RWPE1 (cell line): Measurements from ENCODE around the gene PLXNB2.

Source experiments
- CTCF ChIA-PET: fragments of 350-600 bp; sonication (Branson Sonifier 250); formaldehyde crosslinking; extraction: SDS; loops from one replicate; lab custom pipeline; 2021; lab: Yijun Ruan, JAX
- POLR2A ChIA-PET: fragments of 400-600 bp; formaldehyde crosslinking; extraction: SDS; loops from one replicate; lab custom pipeline; 2020; ENCODE audit warnings: antibody characterized with exemption; ENCODE audit not compliant: low non-redundant PET; lab: Yijun Ruan, JAX
- DNase-seq: peaks from one replicate; pipeline ENCODE4 v3.0.0; 2012; ENCODE audit warnings: low spot score
- H3K27ac ChIP-seq: fragments of 450-650 bp; 2 replicates; pipeline ENCODE4 v1.5.1; 2017
- TF ChIP-seq, protein P1 (sequence below): fragments of 450-650 bp; conservative IDR thresholded peaks from 2 replicates; pipeline ENCODE4 v1.5.1; 2017; ENCODE audit warnings: low read depth, mild to moderate bottlenecking

PLXNB2 gene

DNA sequence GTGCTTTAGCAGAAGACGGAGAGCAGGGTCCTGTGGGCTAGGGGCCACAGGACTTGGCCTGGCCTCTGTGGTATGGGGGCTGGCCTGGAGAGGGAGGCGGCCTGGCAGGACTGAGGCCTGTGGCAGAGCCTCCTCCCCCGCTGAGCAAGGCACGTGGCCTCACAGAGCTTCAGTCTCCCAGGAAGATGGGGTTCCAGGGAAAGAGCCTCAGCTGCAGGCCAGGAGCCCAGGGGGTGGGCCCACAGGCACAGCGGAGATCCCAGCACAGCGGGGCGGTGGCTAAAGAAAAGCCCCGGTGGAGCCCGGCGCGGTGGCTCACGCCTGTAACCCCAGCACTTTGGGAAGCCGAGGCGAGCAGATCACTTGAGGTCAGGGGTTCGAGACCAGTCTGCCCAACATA lies 48.1 kb downstream of the PLXNB2 start:
- TF ChIP-seq, protein P1, sequence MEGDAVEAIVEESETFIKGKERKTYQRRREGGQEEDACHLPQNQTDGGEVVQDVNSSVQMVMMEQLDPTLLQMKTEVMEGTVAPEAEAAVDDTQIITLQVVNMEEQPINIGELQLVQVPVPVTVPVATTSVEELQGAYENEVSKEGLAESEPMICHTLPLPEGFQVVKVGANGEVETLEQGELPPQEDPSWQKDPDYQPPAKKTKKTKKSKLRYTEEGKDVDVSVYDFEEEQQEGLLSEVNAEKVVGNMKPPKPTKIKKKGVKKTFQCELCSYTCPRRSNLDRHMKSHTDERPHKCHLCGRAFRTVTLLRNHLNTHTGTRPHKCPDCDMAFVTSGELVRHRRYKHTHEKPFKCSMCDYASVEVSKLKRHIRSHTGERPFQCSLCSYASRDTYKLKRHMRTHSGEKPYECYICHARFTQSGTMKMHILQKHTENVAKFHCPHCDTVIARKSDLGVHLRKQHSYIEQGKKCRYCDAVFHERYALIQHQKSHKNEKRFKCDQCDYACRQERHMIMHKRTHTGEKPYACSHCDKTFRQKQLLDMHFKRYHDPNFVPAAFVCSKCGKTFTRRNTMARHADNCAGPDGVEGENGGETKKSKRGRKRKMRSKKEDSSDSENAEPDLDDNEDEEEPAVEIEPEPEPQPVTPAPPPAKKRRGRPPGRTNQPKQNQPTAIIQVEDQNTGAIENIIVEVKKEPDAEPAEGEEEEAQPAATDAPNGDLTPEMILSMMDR, result no peak
- CTCF ChIA-PET, result no interaction called here
- DNase-seq, result no peak
- POLR2A ChIA-PET, result no interaction called here
- peak overlapping the region; percentile 36 for H3K27ac ChIP-seq

GRCh38 chr22:50258361-50259292 lies 48.8 kb downstream of the PLXNB2 start:
- POLR2A ChIA-PET, result no interaction called here
- no peak for DNase-seq
- CTCF ChIA-PET, result no interaction called here
- TF ChIP-seq, protein P1, result no peak
- peak overlapping the region; percentile 36; the same call in 1 of the 2 replicates for H3K27ac ChIP-seq

DNA sequence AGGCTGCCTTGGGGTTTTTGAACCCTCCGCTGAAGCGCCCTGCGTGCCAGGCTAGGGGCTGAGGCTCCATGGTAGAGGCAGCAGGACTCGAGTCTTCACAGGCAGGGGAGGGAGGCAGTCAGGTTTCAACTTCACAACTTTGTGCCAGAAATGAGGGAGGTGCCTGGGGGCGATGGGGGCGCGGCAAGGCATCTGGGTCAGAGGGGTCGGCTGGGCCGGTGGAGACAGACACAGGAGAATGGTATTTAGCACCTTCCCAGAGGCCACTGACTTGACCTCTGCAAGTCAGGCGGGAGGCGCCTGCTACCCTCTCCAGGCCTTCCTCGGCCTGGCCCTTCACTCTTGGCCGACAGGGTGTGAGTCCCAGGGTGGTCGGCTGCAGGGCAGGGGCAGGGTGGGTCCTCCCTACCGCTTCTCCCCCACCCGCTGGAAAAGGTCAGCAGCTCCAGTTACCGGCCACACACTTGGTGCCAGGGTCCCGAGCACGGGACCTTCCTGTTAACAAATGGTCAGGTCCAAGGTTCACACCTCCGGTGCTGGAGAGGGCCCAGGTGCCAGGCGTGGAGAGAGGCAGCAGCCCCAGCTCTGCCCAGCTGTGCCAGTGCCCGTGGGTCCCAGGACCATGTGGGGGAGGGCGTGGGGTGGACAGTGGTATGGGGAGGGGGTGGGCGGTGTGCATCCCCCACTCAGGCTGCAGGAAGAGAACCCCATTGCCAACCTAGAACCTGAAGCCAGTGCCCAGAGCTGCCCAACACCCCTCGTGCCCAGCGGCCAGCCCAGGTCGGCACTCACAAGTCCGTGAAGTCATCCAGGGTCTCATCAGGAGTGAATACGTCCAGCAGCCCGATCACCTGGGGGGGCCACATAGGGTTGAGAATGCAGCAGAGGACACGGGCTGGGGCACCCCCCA lies 49.7 kb downstream of the PLXNB2 start:
- DNase-seq, result no peak
- POLR2A ChIA-PET, result no interaction called here
- TF ChIP-seq, protein P1, result no peak
- peak overlapping the region; percentile 36; the same call in 1 of the 2 replicates for H3K27ac ChIP-seq
- CTCF ChIA-PET, result no interaction called here

DNA sequence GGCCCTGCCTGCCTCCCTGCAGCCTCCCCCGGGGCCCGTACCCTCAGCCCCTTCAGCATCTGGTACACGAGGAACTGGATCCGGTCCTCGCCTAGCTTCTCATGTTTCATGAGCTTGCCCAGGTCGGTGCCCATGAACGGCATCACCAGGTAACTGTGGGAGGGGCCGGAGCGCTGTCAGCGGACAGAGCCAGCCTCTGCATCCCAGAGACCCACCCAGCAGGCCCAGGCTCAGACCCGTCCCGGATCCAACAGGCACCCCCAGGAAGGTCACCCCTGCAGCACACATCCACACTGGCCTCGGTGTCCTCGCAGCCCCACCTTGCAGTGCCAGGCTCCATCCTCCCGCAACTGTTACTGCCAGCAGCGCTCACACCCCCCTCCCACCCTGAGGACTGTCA lies 50.4 kb downstream of the PLXNB2 start:
- TF ChIP-seq, protein P1, result no peak
- ChIA-PET POLR2A (no interaction called here), CTCF (no interaction called here)
- peak overlapping the region; percentile 36; the same call in 1 of the 2 replicates for H3K27ac ChIP-seq
- no peak for DNase-seq

DNA sequence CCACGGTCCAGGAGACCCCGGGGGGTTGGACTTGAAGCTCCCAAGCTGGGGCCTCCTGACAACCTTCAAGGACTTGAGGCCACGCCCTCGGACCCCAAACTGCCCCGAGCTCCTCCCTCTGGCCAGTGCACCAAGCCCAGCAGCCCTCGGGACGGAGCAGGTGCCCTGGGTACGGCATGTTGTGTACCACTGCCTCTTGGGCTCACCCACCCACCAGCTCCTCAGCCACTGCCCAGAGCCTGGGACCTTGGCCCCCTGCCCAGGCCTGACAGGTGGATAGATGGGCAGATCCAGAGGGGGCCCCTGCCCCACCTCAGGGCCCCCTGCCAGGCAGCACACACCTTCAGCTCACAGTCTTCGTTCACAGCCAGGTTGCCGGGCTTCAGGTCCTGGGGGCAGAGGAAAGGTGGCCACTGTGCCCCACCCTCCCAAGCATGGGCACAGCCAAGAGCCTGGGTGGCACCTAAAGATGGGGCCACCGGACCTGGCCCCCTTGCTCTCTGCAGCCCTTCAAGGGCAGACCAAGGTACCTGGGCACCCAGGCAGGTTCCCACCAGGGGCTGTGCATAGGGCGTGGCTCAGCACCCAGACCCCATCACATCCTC lies 51.1 kb downstream of the PLXNB2 start:
- DNase-seq, result no peak
- ChIA-PET CTCF (interaction anchor here (0.8 kb wide), 1 partner anchor 11 kb away, joined by 4 read pairs; no protein-coding TSS in a partner anchor), POLR2A (no interaction called here)
- TF ChIP-seq, protein P1, result no peak
- no peak overlapping the region for H3K27ac ChIP-seq

GRCh38 chr22:50255607-50256006 lies 51.8 kb downstream of the PLXNB2 start:
- POLR2A ChIA-PET, result no interaction called here
- TF ChIP-seq, protein P1, result no peak
- peak overlapping the region; percentile 89 for H3K27ac ChIP-seq
- CTCF ChIA-PET, result interaction anchor here (0.8 kb wide), 1 partner anchor 10 kb away, joined by 4 read pairs; no protein-coding TSS in a partner anchor
- DNase-seq, result no peak
